Esophagus muscularis mucosa (tissue), 4 donors: Measurements from ENCODE around the gene UBA52.

Source experiments
- EP300 ChIP-seq: sonication (generic); formaldehyde crosslinking; IDR thresholded peaks from one replicate; pipeline ENCODE4 v1.6.1; 2017; ENCODE audit warnings: antibody characterized with exemption
- POLR2A ChIP-seq: fragments of 450-650 bp; IDR thresholded peaks from one replicate; pipeline ENCODE4 v1.6.1; 2017; ENCODE audit warnings: antibody characterized with exemption, moderate library complexity, mild to moderate bottlenecking, low read depth
- POLR2AphosphoS5 ChIP-seq, 2 donors: sonication (generic); formaldehyde crosslinking; IDR thresholded peaks; one replicate each; pipeline ENCODE4 v1.6.1; 2017; ENCODE audit warnings: antibody characterized with exemption in 2 of 2
- TF ChIP-seq, protein P1 (sequence below), 3 experiments: fragments of 200-600 bp in 2 of 3; fragments of 450-650 bp in 1 of 3; sonication (generic) in 2 of 3; IDR thresholded peaks; one replicate each; pipeline ENCODE4 v1.5.1; 2017 to 2019; ENCODE audit warnings: antibody characterized with exemption in 3 of 3, mild to moderate bottlenecking in 2 of 3, moderate library complexity in 1 of 3

DNA sequence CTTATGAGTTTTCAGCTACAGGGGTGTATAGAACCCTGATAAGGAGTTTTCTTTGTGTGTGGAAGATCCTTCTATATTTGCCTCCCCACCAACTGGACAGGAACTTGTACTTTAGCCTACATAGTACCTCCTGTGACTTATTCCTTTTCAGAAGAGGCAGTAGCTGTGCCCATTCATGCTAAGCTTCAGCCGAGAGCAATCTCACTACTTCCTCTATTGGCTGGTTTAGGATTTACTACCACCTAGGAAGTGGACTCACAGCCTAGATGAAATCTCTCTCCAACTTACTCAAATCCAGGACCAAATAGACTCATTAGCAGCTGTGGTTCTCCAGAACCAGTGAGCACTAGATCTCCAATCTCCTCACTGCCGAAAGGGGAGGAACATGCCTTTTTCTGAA, 14.6 kb downstream of the UBA52 start:
- TF ChIP-seq, protein P1, sequence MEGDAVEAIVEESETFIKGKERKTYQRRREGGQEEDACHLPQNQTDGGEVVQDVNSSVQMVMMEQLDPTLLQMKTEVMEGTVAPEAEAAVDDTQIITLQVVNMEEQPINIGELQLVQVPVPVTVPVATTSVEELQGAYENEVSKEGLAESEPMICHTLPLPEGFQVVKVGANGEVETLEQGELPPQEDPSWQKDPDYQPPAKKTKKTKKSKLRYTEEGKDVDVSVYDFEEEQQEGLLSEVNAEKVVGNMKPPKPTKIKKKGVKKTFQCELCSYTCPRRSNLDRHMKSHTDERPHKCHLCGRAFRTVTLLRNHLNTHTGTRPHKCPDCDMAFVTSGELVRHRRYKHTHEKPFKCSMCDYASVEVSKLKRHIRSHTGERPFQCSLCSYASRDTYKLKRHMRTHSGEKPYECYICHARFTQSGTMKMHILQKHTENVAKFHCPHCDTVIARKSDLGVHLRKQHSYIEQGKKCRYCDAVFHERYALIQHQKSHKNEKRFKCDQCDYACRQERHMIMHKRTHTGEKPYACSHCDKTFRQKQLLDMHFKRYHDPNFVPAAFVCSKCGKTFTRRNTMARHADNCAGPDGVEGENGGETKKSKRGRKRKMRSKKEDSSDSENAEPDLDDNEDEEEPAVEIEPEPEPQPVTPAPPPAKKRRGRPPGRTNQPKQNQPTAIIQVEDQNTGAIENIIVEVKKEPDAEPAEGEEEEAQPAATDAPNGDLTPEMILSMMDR (IDR thresholded peaks at IDR 0.05) = no peak
- TF ChIP-seq EP300 (no peak), POLR2A (no peak), POLR2AphosphoS5 (IDR thresholded peaks at IDR 0.05) (no peak)
